Measurements from ENCODE around the gene APOBEC3F.

- TF ChIP-seq, protein P1, sequence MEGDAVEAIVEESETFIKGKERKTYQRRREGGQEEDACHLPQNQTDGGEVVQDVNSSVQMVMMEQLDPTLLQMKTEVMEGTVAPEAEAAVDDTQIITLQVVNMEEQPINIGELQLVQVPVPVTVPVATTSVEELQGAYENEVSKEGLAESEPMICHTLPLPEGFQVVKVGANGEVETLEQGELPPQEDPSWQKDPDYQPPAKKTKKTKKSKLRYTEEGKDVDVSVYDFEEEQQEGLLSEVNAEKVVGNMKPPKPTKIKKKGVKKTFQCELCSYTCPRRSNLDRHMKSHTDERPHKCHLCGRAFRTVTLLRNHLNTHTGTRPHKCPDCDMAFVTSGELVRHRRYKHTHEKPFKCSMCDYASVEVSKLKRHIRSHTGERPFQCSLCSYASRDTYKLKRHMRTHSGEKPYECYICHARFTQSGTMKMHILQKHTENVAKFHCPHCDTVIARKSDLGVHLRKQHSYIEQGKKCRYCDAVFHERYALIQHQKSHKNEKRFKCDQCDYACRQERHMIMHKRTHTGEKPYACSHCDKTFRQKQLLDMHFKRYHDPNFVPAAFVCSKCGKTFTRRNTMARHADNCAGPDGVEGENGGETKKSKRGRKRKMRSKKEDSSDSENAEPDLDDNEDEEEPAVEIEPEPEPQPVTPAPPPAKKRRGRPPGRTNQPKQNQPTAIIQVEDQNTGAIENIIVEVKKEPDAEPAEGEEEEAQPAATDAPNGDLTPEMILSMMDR (IDR thresholded peaks at IDR 0.05), result no peak
- TF ChIP-seq EZH2 (IDR thresholded peaks at IDR 0.05; ENCODE audit: borderline replicate concordance, insufficient read depth, low read depth, low read length, poor library complexity, severe bottlenecking), result no peak
These were observed 12.9 kb upstream of the APOBEC3F start for GRCh38 chr22:39027717-39028116.
